ENCODE results near the gene MRGPRG. TPM values are rescaled to one million over a fixed set of nuclear protein-coding genes. Genes with fewer than 3 reads are reported as not detected.

Gene MRGPRG
- total and polyA plus RNA-seq, 2 of the 8 experiments (the other 6 are each of a cell fraction or from before 2014, with no cell fraction given), result not detected

DNA sequence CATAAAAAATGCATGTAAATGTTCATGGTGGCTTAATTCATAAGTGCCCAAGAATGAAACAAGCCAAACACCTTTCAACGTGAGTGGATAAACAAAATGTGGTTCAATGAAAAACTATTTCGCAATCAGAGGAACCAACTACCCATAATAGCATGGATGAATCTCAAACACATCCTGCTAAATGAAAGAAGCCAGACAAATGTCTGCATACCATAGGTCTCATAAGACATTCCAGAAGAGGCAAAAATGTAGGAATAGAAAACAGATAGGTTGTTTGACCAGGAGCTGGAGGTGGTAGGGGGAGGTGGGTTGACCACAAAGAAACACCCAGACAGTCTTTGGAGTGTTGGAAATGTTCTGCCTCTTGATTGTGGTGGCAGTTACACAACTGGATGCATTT, 40.3 kb downstream of the MRGPRG start:
- H3K56ac ChIP-seq (replicated peaks; ENCODE audit: insufficient read length, low read depth, low read length), result no peak overlapping the region
- ChIA-PET CTCF (ENCODE audit: partially characterized antibody) (interaction anchor here (1.0 to 1.1 kb wide), 2 partner anchors 17 to 28 kb away, joined by 3 read pairs; no protein-coding TSS in a partner anchor), POLR2A (ENCODE audit: partially characterized antibody) (interaction anchor here (1.2 kb wide), 1 partner anchor 9 kb away, joined by 3 read pairs; no protein-coding TSS in a partner anchor)
- H3K4me1 ChIP-seq (replicated peaks in 1 of 4; ENCODE audit: control insufficient read depth in 3 of 4, insufficient read depth in 4 of 4, low read length in 3 of 4), result no peaks in the 10 kb centered on the region
- no peak overlapping the region for H4K8ac ChIP-seq (ENCODE audit: extremely low read depth, insufficient read depth, low read length)
- DNase-seq (ENCODE audit: low read depth in 1 of 2, low spot score in 2 of 2) (no peak), FAIRE-seq (no peak)
- WGBS, 2 experiments (ENCODE audit: extremely low coverage in 1 of 2, insufficient coverage in 1 of 2, insufficient read length in 1 of 2, insufficient replicate concordance in 2 of 2, low coverage in 1 of 2, low lambda C conversion rate in 2 of 2, missing lambda C conversion rate in 1 of 2), result 88% methylated on average over 2 of the region's 2 CpGs; no CpG with 5 or more reads in 1 of the 2 experiments
- H2BK15ac ChIP-seq (ENCODE audit: low read length), result peak overlapping the region; percentile 22; the same call in 1 of the 2 replicates
- no peak overlapping the region for H3K18ac ChIP-seq (ENCODE audit: extremely low read depth, low read length)
- no peak overlapping the region for H2BK5ac ChIP-seq (ENCODE audit: low read depth, low read length)
- peaks cover 0 to 6% of the 10 kb centered on the region in 2 experiments for H4K20me1 ChIP-seq (replicated peaks in 1 of 2; ENCODE audit: control insufficient read depth in 1 of 2, insufficient read depth in 2 of 2, low read length in 2 of 2)
- no peak overlapping the region for H3K4me3 ChIP-seq (ENCODE audit: extremely low read depth in 1 of 4, insufficient read depth in 2 of 4, low read depth in 3 of 4, low read length in 4 of 4)
- no peak overlapping the region for H4K5ac ChIP-seq (ENCODE audit: insufficient read length, low read depth, low read length)
- H3K79me2 ChIP-seq (ENCODE audit: control insufficient read depth in 1 of 2, insufficient read depth in 2 of 2, low read length in 2 of 2), result no peaks in the 10 kb centered on the region
- H3K36me3 ChIP-seq (ENCODE audit: control insufficient read depth in 2 of 4, insufficient read depth in 4 of 4, low read length in 3 of 4), result no peaks in the 10 kb centered on the region; a peak in 1 of 8 replicates
- H3K4me2 ChIP-seq (ENCODE audit: insufficient read depth in 1 of 2, low read depth in 2 of 2, low read length in 2 of 2), result no peak overlapping the region
- no peak overlapping the region for H4K91ac ChIP-seq (replicated peaks; ENCODE audit: insufficient read length, low read length)
- no peak for TF ChIP-seq KDM5A (IDR thresholded peaks at IDR 0.05; ENCODE audit: low read length)
- TF ChIP-seq CEBPB (IDR thresholded peaks at IDR 0.05; ENCODE audit: low read depth, low read length), result peak; percentile 86
- no peak for TF ChIP-seq HDAC2 (IDR thresholded peaks at IDR 0.05; ENCODE audit: borderline replicate concordance in 1 of 2, low read depth in 2 of 2, low read length in 2 of 2)
- no peaks in the 10 kb centered on the region for H3K27me3 ChIP-seq (replicated peaks in 1 of 4; ENCODE audit: control insufficient read depth in 3 of 4, extremely low read depth in 1 of 4, insufficient read depth in 3 of 4, low read length in 3 of 4)
- no peak overlapping the region for H3K14ac ChIP-seq (ENCODE audit: insufficient read length)
- H3K9me3 ChIP-seq (ENCODE audit: insufficient read depth in 2 of 2, low read depth in 1 of 2, low read length in 1 of 2), result 0 out of 4 replicates have a peak, but pooled peaks cover 0 to 4% of the 10 kb centered on the region in 2 experiments
- no peak overlapping the region for H3K23ac ChIP-seq (ENCODE audit: insufficient read length)
- H3K9ac ChIP-seq (replicated peaks in 1 of 4; ENCODE audit: extremely low read depth in 1 of 4, low read depth in 3 of 4, low read length in 3 of 4), result no peak overlapping the region
- no peak overlapping the region for H2BK12ac ChIP-seq (ENCODE audit: low read depth, low read length)
- no peak overlapping the region for H2AFZ ChIP-seq (ENCODE audit: low read length)
- H3K4ac ChIP-seq (replicated peaks; ENCODE audit: insufficient read length, low read depth, low read length), result no peak overlapping the region
- H3K79me1 ChIP-seq (ENCODE audit: low read depth, low read length), result no peaks in the 10 kb centered on the region
- peaks cover 12% of the 10 kb centered on the region; the same call in 1 of the 2 replicates for H3K23me2 ChIP-seq (ENCODE audit: low read depth, low read length)
- H2BK20ac ChIP-seq (ENCODE audit: low read length), result no peak overlapping the region
- H2AK5ac ChIP-seq (ENCODE audit: low read depth, low read length), result no peak overlapping the region
- no peak overlapping the region for H3K27ac ChIP-seq (ENCODE audit: low read depth, low read length)
- no peak overlapping the region for H2BK120ac ChIP-seq (replicated peaks; ENCODE audit: low read depth, low read length)
